Stimulated activated CD8-positive, alpha-beta memory T cell treated with anti-CD3 and anti-CD28 coated beads, Interleukin-4, amount 100 ng/mL, for 1 hour (primary cell): ENCODE measurements around the gene NRIP2.

Source experiments
- DNase-seq, 2 donors: peaks; one replicate each; pipeline ENCODE4 v3.0.0-alpha.2; 2020; ENCODE audit warnings: low read depth in 2 of 2, low spot score in 1 of 2

Gene NRIP2

GRCh38 chr12:2811801-2812200 lies 23.0 kb downstream of the NRIP2 start:
- no peak for DNase-seq

DNA sequence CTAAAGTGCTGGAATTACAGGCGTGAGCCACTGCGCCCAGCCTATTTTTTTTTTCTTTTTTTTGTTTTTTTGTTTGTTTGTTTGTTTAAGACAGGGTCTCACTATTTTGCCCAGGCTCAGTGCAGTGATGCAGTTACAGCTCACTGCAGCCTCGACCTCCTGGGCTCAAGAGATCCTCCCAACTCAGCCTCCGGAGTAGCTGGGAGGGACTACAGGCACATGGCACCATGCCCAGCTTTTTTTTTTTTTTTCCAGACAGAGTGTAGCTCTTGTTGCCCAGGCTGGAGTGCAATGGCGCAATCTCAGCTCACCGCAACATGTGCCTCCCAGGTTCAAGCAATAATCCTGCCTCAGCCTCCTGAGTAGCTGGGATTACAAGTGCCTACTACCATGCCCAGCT lies 28.1 kb downstream of the NRIP2 start:
- DNase-seq: no peak

- DNase-seq: no peak
These were observed 29.7 kb downstream of the NRIP2 start for GRCh38 chr12:2805143-2805520.

DNA sequence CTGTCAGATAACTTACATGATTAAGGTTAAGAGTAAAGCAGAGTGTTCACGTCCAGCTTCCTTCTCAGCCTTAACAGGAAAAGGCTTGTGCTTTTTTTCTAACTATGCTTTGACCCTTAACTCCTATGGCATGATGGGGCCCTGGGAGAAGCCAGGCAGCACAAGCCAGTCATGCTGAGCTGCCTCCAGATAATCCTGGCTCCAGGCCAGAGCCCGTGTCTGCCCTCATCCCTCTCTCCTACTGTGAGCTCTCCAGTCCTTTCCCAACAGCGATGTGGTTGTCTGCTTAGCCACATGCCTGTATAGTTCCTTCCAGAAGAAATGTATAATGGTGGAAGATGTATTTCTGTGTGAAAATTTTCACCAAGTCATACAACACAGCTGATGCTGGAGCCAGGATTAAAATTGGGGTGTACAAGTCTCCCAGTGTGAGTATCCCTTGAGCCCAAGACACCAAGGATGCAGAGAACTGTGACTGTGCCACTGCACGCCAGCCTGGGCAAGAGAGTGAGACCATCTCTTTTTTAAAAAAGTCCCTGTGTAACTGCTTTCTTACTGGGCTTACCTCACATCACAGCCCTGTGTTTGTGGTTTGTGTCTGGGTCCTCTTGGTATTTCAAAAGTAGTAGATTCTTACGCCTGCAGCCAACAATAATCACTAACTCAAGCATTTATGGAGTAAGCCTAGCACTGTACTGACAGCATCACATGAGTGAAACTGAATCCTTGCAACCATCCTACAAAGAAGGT lies 30.3 kb downstream of the NRIP2 start:
- no peak for DNase-seq

- DNase-seq: no peak
These were observed 31.0 kb downstream of the NRIP2 start for GRCh38 chr12:2803635-2804392.

- no peak for DNase-seq
These were observed 33.6 kb downstream of the NRIP2 start for GRCh38 chr12:2801044-2801783.

DNA sequence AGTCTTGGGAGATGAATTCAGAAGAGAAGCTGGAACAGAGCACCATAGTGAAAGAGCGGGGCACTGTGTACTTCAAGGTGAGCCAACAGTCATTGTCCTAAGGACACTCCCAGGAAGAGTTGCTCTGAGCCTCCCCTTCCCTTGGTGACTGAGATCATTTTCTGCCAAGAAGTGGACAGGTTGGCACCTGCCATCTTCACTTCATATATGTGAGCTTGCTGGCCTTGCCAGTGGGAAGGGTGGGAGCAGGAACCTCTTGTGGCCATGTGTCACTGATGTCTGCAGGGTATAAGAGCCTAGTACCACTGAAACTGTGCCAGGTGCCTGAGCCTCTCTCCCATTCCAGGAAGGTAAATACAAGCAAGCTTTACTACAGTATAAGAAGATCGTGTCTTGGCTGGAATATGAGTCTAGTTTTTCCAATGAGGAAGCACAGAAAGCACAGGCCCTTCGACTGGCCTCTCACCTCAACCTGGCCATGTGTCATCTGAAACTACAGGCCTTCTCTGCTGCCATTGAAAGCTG lies 34.7 kb downstream of the NRIP2 start:
- DNase-seq: no peak

- no peak for DNase-seq
These were observed 37.0 kb downstream of the NRIP2 start for GRCh38 chr12:2797721-2798418.

GRCh38 chr12:2796187-2796666 lies 38.6 kb downstream of the NRIP2 start:
- no peak for DNase-seq

- DNase-seq: peak in 1 of 2 donors; percentile 49
These were observed 39.3 kb downstream of the NRIP2 start for GRCh38 chr12:2795291-2796186.

DNA sequence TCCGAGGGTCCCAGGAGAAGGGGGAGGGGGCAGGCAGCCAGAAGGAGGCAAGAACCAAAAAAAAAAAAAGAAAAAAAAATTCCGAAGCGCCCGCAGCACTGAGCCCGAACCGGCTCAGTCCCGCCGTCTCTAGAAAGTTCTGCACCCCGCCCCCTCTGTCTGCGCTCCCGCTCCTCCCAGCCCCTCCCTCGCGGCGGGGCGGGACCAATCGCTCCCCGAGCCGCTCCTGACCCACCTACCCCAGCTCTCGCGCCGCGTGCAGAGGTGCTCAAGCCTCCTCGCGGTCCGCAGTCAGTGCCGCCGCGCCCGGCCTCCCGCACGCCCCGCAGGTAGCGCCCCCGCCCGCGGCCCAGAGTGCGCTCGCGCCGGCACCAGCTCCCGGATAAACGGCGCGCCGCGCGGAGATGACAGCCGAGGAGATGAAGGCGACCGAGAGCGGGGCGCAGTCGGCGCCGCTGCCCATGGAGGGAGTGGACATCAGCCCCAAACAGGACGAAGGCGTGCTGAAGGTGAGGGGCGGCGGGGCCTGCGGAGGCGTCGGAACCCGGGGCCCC lies 40.0 kb downstream of the NRIP2 start, which contains the start of gene FKBP4:
FKBP4 (plus strand) TSS at position 235 of the 554 bp plus-strand sequence; CDS start at position 405, 170 bp downstream.
- peak; percentile 78 to 79 for DNase-seq

- DNase-seq: no peak
These were observed 40.6 kb downstream of the NRIP2 start for GRCh38 chr12:2794191-2794735.

DNA sequence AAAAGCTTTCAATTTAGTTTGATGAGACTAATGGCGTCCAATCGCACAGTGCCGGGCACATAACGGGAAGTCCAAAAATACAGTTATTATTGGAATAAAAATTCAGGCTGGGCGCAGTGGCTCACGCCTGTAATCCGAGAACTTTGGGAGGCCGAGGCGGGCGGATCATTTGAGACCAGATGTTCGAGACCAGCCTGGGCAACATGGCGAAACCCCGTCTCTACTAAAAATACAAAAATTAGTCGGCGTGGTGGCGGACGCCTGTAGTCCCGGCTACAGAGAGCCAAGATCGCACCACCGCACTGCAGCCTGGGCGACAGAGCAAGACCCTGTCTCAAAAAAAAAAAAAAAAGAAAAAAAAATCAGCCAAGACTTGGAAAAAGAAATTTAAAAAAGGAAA lies 41.3 kb downstream of the NRIP2 start:
- no peak for DNase-seq

DNA sequence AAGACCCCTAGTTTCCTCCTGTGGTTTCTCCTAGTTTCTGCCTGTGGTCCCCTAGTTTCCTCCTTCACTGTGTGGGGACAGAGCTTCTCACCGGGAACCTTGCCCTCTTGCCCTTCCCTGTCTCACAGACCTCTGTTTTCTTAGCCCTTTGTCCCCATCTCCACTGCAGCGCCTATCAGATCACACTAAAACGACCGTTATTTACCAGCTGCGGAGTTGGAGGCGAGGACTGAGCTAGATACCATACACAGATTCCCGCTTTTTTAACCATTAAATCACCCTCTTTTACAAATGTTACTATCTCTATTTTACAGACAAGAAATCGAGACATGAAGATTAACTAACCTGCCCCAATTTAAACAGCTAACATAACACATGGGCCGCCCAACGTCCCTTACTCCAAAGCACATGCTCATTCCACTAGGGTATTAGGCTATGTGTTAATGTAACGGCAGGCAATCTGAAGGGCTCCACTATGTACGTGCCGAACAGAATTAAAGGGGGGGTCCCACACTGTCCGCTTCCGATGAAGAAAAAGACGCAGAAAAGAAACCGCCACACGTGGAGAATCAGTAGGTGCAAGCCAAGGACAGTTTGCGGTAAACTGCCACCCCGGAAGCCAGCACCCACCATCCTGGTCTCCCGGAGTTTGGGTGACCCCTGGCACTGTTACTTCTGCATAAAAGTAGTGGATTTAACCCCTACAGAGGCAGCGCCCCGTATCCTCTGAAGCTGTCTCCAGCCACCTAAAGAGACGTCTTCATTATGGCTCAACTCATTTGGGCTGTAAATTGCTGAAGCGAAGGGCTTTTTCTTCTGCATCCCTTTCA lies 41.9 kb downstream of the NRIP2 start:
- no peak for DNase-seq

GRCh38 chr12:2791089-2791488 lies 43.7 kb downstream of the NRIP2 start:
- DNase-seq: no peak

DNA sequence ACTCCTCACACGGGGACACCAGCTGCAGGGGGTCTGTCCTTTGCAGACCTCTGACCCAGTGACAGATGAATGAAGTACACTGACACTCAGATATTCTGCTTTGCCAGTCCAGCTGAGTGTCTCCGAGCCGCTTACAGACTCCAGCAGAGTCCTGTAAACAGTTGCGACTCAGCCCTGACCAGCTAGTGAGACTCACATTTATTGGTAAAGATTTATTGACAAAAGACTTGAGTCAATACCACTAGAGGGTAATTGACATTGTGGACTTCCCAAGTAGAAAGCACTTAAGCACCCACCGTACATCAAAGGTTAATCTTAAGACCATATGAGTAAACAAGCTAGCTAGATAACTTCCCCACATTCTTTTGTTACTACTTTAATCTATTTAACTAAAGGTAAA lies 49.8 kb downstream of the NRIP2 start:
- DNase-seq: no peak

- DNase-seq: peak in 1 of 2 donors; percentile 17
These were observed 50.8 kb downstream of the NRIP2 start for GRCh38 chr12:2783936-2784600.

DNA sequence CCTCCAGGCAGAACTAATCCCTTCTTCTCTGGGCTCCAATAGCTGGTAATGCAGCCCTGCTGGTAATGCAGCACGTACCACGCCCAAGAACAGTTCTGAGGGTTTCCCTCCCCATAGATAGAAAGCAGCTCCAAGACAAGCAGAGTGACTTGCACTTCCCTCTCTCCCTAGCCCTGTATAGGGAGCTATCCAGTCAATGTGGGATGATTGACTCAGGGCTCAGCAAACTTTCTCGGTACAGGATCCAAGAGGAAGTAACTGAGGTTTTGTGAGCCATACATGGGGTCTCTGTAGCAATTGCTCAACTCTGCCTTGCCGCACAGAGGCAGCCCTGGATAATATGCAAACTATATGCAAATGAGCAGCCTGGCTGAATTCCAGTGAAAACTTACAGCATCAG lies 55.6 kb downstream of the NRIP2 start:
- DNase-seq: no peak
